HG03565 (cell line): ENCODE results near the gene TYMP.

Experiments
- ATAC-seq: cut with Tn5 transposase; IDR thresholded peaks from one replicate; pipeline ENCODE4 v1.9.1; 2021; ENCODE audit warnings: mild to moderate bottlenecking, moderate library complexity; ENCODE audit not compliant: unreplicated experiment

The TYMP gene

GRCh38 chr22:50529897-50530579 is at the start of gene TYMP:
TYMP (minus strand) TSS chr22:50530012; CDS start chr22:50529709, 303 bp downstream.
- ATAC-seq: peak; percentile 15

- no peak for ATAC-seq
Observed at GRCh38 chr22:50578776-50579310, 49.0 kb upstream of the TYMP start.

- no peak for ATAC-seq
Observed at GRCh38 chr22:50577987-50578775, 48.4 kb upstream of the TYMP start, which contains the start of gene CPT1B. CPT1B (minus strand) TSS chr22:50578427; CDS start chr22:50577915, 512 bp downstream.

- ATAC-seq: no peak
Observed at GRCh38 chr22:50577697-50577986, 47.8 kb upstream of the TYMP start.

- no peak for ATAC-seq
Observed at GRCh38 chr22:50576806-50577696, 47.2 kb upstream of the TYMP start.

- ATAC-seq: no peak
Observed at GRCh38 chr22:50576070-50576469, 46.3 kb upstream of the TYMP start.

GRCh38 chr22:50575426-50575941 is 45.7 kb upstream of the TYMP start:
- no peak for ATAC-seq

- no peak for ATAC-seq
Observed at GRCh38 chr22:50574383-50574755, 44.6 kb upstream of the TYMP start.

GRCh38 chr22:50573491-50574382 is 43.9 kb upstream of the TYMP start:
- ATAC-seq: no peak

GRCh38 chr22:50572965-50573364 is 43.2 kb upstream of the TYMP start:
- ATAC-seq: no peak

GRCh38 chr22:50571264-50572175 is 41.7 kb upstream of the TYMP start:
- no peak for ATAC-seq

GRCh38 chr22:50570861-50571260 is 41.0 kb upstream of the TYMP start:
- no peak for ATAC-seq

GRCh38 chr22:50569896-50570535 is 40.2 kb upstream of the TYMP start:
- no peak for ATAC-seq

GRCh38 chr22:50569041-50569459 is 39.2 kb upstream of the TYMP start:
- ATAC-seq: no peak

- ATAC-seq: no peak
Observed at GRCh38 chr22:50568626-50569025, 38.8 kb upstream of the TYMP start.

- no peak for ATAC-seq
Observed at GRCh38 chr22:50567721-50568252, 38.0 kb upstream of the TYMP start.

GRCh38 chr22:50564289-50564688 is 34.5 kb upstream of the TYMP start:
- ATAC-seq: no peak
